Spleen (tissue), 7 donors: ENCODE measurements around the gene KDM6B.

Source experiments
- POLR2A ChIP-seq, 3 donors: fragments of 450-650 bp; IDR thresholded peaks; one replicate each; pipeline ENCODE4 v1.5.1; 2017; ENCODE audit warnings: antibody characterized with exemption in 3 of 3, mild to moderate bottlenecking in 1 of 3
- TF ChIP-seq, protein P1 (sequence below), 11 experiments: fragments of 200-600 bp in 7 of 11; fragments of 450-650 bp in 4 of 11; sonication (generic) in 4 of 11; IDR thresholded peaks in 8 of 11; conservative IDR thresholded peaks in 3 of 11; 1 replicate in 7 of 11; 2 replicates in 4 of 11; pipeline versions ENCODE4 v1.4.0 to v1.8.0; 2016 to 2021; ENCODE audit warnings: antibody characterized with exemption in 11 of 11, inconsistent platforms in 4 of 11, mild to moderate bottlenecking in 1 of 11
- donor health status: DM: no; HTN: no; CAD: no; lungs with moderate emphysema.
- donor health status: DM: no; HTN: no; CAD: no.
- donor health status: DM: no; HTN: no; CAD: no.

GRCh38 chr17:7809086-7809790, 24.8 kb upstream of the KDM6B start:
- TF ChIP-seq POLR2A (IDR thresholded peaks at IDR 0.05) = no peak
- TF ChIP-seq, protein P1, sequence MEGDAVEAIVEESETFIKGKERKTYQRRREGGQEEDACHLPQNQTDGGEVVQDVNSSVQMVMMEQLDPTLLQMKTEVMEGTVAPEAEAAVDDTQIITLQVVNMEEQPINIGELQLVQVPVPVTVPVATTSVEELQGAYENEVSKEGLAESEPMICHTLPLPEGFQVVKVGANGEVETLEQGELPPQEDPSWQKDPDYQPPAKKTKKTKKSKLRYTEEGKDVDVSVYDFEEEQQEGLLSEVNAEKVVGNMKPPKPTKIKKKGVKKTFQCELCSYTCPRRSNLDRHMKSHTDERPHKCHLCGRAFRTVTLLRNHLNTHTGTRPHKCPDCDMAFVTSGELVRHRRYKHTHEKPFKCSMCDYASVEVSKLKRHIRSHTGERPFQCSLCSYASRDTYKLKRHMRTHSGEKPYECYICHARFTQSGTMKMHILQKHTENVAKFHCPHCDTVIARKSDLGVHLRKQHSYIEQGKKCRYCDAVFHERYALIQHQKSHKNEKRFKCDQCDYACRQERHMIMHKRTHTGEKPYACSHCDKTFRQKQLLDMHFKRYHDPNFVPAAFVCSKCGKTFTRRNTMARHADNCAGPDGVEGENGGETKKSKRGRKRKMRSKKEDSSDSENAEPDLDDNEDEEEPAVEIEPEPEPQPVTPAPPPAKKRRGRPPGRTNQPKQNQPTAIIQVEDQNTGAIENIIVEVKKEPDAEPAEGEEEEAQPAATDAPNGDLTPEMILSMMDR (IDR thresholded peaks at IDR 0.05 in 8 of 11, conservative IDR thresholded peaks at IDR 0.05 in 3 of 11) = no peak
